Measurements from ENCODE around the gene CHST10. TPM values are rescaled to one million over a fixed set of nuclear protein-coding genes. Genes with fewer than 3 reads are reported as not detected.
A peak's percentile ranks its signal among the peaks of the same experiment; 100 is the strongest.

Gene CHST10
- total RNA-seq, 1 experiment from 2014 or later = not detected

DNA sequence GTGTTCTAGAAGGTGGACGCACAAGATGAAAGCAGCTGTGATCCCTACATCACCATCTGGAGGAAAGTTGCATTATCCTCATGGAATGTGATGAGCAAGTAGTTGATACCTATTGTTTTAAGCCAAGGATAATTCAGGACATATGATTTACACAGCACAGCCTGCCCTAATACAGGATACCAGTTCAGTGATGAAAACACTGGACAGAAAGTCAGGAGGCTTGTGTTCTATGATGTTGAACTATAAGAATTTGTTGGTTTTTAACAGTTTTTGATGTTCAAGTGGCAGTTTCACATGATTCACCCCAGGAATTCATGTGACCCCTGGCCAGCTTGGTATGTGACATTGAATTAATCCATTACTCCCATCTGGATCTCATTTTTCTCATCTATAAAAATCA lies 6.2 kb upstream of the CHST10 start:
- ChIA-PET POLR2A (no interaction called here), CTCF (no interaction called here)
- TF ChIP-seq, protein P1, sequence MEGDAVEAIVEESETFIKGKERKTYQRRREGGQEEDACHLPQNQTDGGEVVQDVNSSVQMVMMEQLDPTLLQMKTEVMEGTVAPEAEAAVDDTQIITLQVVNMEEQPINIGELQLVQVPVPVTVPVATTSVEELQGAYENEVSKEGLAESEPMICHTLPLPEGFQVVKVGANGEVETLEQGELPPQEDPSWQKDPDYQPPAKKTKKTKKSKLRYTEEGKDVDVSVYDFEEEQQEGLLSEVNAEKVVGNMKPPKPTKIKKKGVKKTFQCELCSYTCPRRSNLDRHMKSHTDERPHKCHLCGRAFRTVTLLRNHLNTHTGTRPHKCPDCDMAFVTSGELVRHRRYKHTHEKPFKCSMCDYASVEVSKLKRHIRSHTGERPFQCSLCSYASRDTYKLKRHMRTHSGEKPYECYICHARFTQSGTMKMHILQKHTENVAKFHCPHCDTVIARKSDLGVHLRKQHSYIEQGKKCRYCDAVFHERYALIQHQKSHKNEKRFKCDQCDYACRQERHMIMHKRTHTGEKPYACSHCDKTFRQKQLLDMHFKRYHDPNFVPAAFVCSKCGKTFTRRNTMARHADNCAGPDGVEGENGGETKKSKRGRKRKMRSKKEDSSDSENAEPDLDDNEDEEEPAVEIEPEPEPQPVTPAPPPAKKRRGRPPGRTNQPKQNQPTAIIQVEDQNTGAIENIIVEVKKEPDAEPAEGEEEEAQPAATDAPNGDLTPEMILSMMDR (IDR thresholded peaks at IDR 0.05; ENCODE audit: insufficient read depth in 1 of 2, low read depth in 1 of 2, low read length in 1 of 2, severe bottlenecking in 1 of 2, unreplicated experiment in 1 of 2) = no peak
- no peaks in the 10 kb centered on the region for H3K4me1 Mint-ChIP-seq (ENCODE audit: low read depth, unreplicated experiment)
- no peaks in the 10 kb centered on the region for H3K36me3 Mint-ChIP-seq (ENCODE audit: insufficient read depth, unreplicated experiment)
- intact Hi-C loops (cut with micrococcal nuclease; ENCODE audit: unreplicated experiment) = no loop called here
- no TSS peak for BruUV-seq (replicated peaks)
- Histone ChIP-seq H3K4me3 (ENCODE audit: low read depth, low read length) (no peak overlapping the region), H3K9me3 (no peaks in the 10 kb centered on the region), H3K4me1 (no peaks in the 10 kb centered on the region), H3K36me3 (ENCODE audit: control insufficient read depth, insufficient read depth, low read length) (no peaks in the 10 kb centered on the region), H3K27me3 (replicated peaks; ENCODE audit: control insufficient read depth, insufficient read depth, low read length) (no peaks in the 10 kb centered on the region)
- no peak overlapping the region for H3K4me3 Mint-ChIP-seq (ENCODE audit: unreplicated experiment)
- no peak overlapping the region for H3K27ac Mint-ChIP-seq (ENCODE audit: unreplicated experiment)
- H3K27me3 Mint-ChIP-seq (ENCODE audit: insufficient read depth, unreplicated experiment) = peaks cover 16% of the 10 kb centered on the region
- DNase-seq = no peak
- H3K9me3 Mint-ChIP-seq (ENCODE audit: unreplicated experiment) = peaks cover 12% of the 10 kb centered on the region

DNA sequence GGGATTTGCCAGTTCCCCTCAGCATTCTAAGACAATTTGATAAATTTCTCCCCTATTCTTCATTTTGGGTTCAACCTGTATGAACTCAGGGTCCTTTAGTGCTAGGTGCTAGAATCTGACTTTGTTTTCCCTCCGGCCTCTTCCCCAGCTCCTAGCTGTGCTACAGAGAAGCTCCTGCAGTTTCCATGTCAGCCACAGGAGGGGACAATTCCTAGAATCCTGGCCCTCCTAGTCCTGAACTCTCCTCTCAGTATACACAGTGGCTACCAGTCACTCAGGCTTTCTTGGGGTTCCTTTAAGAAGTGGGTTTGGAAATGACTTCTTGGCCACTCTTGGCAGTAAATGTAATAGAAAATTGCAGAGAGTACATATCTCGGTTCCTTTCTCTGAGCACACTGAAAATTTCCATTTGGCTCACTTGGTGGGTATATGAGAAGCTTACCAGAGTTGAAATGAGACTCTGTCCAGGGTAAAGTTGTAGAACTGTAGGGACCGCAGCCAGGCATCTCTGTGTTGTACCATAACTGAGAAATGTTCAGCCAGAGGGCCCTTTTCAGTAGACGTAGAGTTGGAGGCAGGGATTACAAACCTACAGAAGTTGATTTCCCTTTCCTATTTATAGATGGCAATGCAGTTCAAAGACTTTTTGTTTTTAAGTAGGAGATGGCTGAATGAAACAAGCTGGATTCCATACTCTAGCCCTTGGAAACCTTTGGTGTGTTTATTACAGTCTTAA lies 5.0 kb upstream of the CHST10 start:
- Histone ChIP-seq H3K27me3 (replicated peaks; ENCODE audit: control insufficient read depth, insufficient read depth, low read length) (no peaks in the 10 kb centered on the region), H3K4me1 (no peaks in the 10 kb centered on the region), H3K9me3 (no peaks in the 10 kb centered on the region), H3K36me3 (ENCODE audit: control insufficient read depth, insufficient read depth, low read length) (no peaks in the 10 kb centered on the region), H3K4me3 (ENCODE audit: low read depth, low read length) (no peak overlapping the region)
- H3K27ac Mint-ChIP-seq (ENCODE audit: unreplicated experiment) = no peak overlapping the region
- ChIA-PET POLR2A (no interaction called here), CTCF (no interaction called here)
- BruUV-seq (replicated peaks) = no TSS peak
- TF ChIP-seq, protein P1 (IDR thresholded peaks at IDR 0.05; ENCODE audit: insufficient read depth in 1 of 2, low read depth in 1 of 2, low read length in 1 of 2, severe bottlenecking in 1 of 2, unreplicated experiment in 1 of 2) = peak; percentile 36 to 43
- H3K4me1 Mint-ChIP-seq (ENCODE audit: low read depth, unreplicated experiment) = no peaks in the 10 kb centered on the region
- H3K27me3 Mint-ChIP-seq (ENCODE audit: insufficient read depth, unreplicated experiment) = peaks cover 16% of the 10 kb centered on the region
- H3K4me3 Mint-ChIP-seq (ENCODE audit: unreplicated experiment) = no peak overlapping the region
- intact Hi-C loops (cut with micrococcal nuclease; ENCODE audit: unreplicated experiment) = no loop called here
- peaks cover 12% of the 10 kb centered on the region for H3K9me3 Mint-ChIP-seq (ENCODE audit: unreplicated experiment)
- DNase-seq = peak in 1 of 2 experiments; percentile 19
- no peaks in the 10 kb centered on the region for H3K36me3 Mint-ChIP-seq (ENCODE audit: insufficient read depth, unreplicated experiment)

DNA sequence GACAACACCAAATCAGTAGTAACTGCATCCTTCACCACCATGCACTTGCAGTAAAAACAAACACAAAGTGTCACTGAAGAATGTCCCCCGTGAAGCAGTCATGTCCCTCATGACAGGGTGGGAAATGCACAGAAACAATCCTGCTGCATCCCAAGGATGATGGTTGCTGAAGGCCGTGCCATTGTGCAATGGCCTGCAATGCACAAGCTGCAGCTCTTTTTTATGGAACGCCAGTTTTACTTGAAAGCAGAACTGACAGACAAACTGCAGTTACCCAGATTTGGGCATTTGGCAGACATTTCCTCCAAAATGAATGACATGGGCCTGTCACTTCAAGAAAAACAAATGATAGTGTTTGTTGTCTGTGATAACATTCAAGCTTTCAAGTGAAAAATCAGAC lies 2.4 kb upstream of the CHST10 start:
- H3K36me3 ChIP-seq (ENCODE audit: control insufficient read depth, insufficient read depth, low read length) = no peaks in the 10 kb centered on the region
- no peaks in the 10 kb centered on the region for H3K4me1 ChIP-seq
- no peak overlapping the region for H3K4me3 ChIP-seq (ENCODE audit: low read depth, low read length)
- no TSS peak for BruUV-seq (replicated peaks)
- Mint-ChIP-seq H3K27ac (ENCODE audit: unreplicated experiment) (no peak overlapping the region), H3K27me3 (ENCODE audit: insufficient read depth, unreplicated experiment) (peaks cover 12% of the 10 kb centered on the region), H3K9me3 (ENCODE audit: unreplicated experiment) (peaks cover 11% of the 10 kb centered on the region), H3K36me3 (ENCODE audit: insufficient read depth, unreplicated experiment) (no peaks in the 10 kb centered on the region), H3K4me3 (ENCODE audit: unreplicated experiment) (no peak overlapping the region), H3K4me1 (ENCODE audit: low read depth, unreplicated experiment) (no peaks in the 10 kb centered on the region)
- ChIA-PET CTCF (no interaction called here), POLR2A (no interaction called here)
- no peak for DNase-seq
- no peaks in the 10 kb centered on the region for H3K9me3 ChIP-seq
- TF ChIP-seq, protein P1 (IDR thresholded peaks at IDR 0.05; ENCODE audit: insufficient read depth in 1 of 2, low read depth in 1 of 2, low read length in 1 of 2, severe bottlenecking in 1 of 2, unreplicated experiment in 1 of 2) = no peak
- no peaks in the 10 kb centered on the region for H3K27me3 ChIP-seq (replicated peaks; ENCODE audit: control insufficient read depth, insufficient read depth, low read length)
- intact Hi-C loops (cut with micrococcal nuclease; ENCODE audit: unreplicated experiment) = no loop called here
